HepG2 (cell line): Measurements from ENCODE around the gene USP34. TPM values are rescaled to one million over a fixed set of nuclear protein-coding genes. Genes with fewer than 3 reads are reported as not detected.

Source experiments
- JUND ChIP-seq: sonication (generic); formaldehyde crosslinking; IDR thresholded peaks from 2 replicates; pipeline ENCODE4 v1.8.0; 2022; ENCODE audit warnings: mild to moderate bottlenecking, missing genetic modification reagents
- KLF16 ChIP-seq, 2 experiments: sonication (generic) in 1 of 2; formaldehyde crosslinking in 1 of 2; IDR thresholded peaks; 2 replicates each; pipeline versions ENCODE4 v1.6.1 to v1.8.0; 2016 to 2023; ENCODE audit warnings: missing genetic modification reagents in 2 of 2, missing compliant biosample characterization in 1 of 2
- SOX6 ChIP-seq, 2 experiments: fragments of 450-650 bp in 1 of 2; sonication (generic) in 1 of 2; formaldehyde crosslinking in 1 of 2; IDR thresholded peaks; 2 replicates each; pipeline versions ENCODE4 v1.4.0 to v1.6.1; 2017 to 2020; ENCODE audit warnings: antibody characterized with exemption in 1 of 2, mild to moderate bottlenecking in 1 of 2, missing genetic modification reagents in 1 of 2
- XBP1 ChIP-seq: sonication (generic); formaldehyde crosslinking; IDR thresholded peaks from 2 replicates; pipeline ENCODE4 v1.5.0; 2020; ENCODE audit warnings: missing genetic modification reagents
- ZNF407 ChIP-seq: sonication (generic); formaldehyde crosslinking; IDR thresholded peaks from one replicate; pipeline ENCODE4 v1.5.1; 2020; ENCODE audit warnings: mild to moderate bottlenecking, missing genetic modification reagents; ENCODE audit errors: not compliant biosample characterization
- polyA plus RNA-seq, 8 experiments: library from polyadenylated mRNA; depleted of rRNA in 3 of 8; stranded (reverse) in 7 of 8; unstranded in 1 of 8; fragments of >200 nt; fragmentation: Illumina TruSeq in 4 of 8; extraction: Trizol in 4 of 8; gene quantifications; 2 replicates each; pipeline versions ENCODE4 v1.2.1 to v1.2.3, GENCODE V29; 2011 to 2016; ENCODE audit warnings: low read depth in 4 of 8, missing spikeins in 1 of 8, mixed read lengths in 1 of 8; ENCODE audit not compliant: insufficient read depth in 1 of 8
- total RNA-seq, 5 experiments: library from RNA; depleted of rRNA; stranded (reverse); fragments of >200 nt; fragmentation: Illumina TruSeq; extraction: Trizol; gene quantifications; 2 replicates each; pipeline ENCODE4 v1.2.3, GENCODE V29; 2016; ENCODE audit warnings: low read depth in 1 of 5
- TF ChIP-seq, protein P1 (sequence below): sonication (generic); formaldehyde crosslinking; IDR thresholded peaks from 2 replicates; pipeline ENCODE4 v1.4.0; 2020; ENCODE audit warnings: mild to moderate bottlenecking, missing genetic modification reagents, borderline replicate concordance

The USP34 gene
- total and polyA plus RNA-seq, 2 of the 13 experiments (the other 11 are each of a cell fraction or from before 2014, with no cell fraction given), result 99.2 to 100 TPM

DNA sequence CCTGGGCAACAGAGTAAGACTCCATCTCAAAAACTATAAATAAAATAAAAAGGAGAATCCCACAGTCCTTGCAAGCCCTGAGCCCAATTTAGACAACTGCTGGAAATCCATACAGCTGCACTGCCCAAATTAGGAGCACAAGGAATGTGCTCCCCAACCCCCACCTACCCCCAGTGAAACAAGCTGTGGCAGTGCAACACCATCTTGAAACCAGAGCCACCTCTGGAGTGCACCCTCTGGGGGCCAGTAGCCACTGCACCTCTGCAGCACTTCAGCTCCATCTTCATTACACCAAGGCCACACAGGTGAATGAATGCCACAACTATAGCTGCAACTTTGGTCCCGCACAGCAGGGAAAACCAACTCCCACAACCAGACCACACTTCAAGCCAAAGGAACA lies 37.3 kb downstream of the USP34 start (continued):
- peak; percentile 17 for TF ChIP-seq ZNF407 (CRISPR knock-in tag)
- TF ChIP-seq KLF16 (CRISPR knock-in tag; IDR thresholded peaks at IDR 0.05), result no peak
- TF ChIP-seq SOX6 (IDR thresholded peaks at IDR 0.05), result no peak
- no peak for TF ChIP-seq SOX6 (CRISPR knock-in tag; IDR thresholded peaks at IDR 0.05)
- no peak for TF ChIP-seq XBP1 (CRISPR knock-in tag)
- TF ChIP-seq, protein P1, sequence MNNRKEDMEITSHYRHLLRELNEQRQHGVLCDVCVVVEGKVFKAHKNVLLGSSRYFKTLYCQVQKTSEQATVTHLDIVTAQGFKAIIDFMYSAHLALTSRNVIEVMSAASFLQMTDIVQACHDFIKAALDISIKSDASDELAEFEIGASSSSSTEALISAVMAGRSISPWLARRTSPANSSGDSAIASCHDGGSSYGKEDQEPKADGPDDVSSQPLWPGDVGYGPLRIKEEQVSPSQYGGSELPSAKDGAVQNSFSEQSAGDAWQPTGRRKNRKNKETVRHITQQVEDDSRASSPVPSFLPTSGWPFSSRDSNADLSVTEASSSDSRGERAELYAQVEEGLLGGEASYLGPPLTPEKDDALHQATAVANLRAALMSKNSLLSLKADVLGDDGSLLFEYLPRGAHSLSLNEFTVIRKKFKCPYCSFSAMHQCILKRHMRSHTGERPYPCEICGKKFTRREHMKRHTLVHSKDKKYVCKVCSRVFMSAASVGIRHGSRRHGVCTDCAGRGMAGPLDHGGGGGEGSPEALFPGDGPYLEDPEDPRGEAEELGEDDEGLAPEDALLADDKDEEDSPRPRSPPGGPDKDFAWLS (CRISPR knock-in tag), result no peak
- TF ChIP-seq JUND (CRISPR knock-in tag), result no peak
